NCI-H2171 (cell line): ENCODE results near the gene SLC18A3.

Experiments used
- DNase-seq: peaks from one replicate; lab custom pipeline; 2025; lab: John Stamatoyannopoulos, UW

Gene SLC18A3

DNA sequence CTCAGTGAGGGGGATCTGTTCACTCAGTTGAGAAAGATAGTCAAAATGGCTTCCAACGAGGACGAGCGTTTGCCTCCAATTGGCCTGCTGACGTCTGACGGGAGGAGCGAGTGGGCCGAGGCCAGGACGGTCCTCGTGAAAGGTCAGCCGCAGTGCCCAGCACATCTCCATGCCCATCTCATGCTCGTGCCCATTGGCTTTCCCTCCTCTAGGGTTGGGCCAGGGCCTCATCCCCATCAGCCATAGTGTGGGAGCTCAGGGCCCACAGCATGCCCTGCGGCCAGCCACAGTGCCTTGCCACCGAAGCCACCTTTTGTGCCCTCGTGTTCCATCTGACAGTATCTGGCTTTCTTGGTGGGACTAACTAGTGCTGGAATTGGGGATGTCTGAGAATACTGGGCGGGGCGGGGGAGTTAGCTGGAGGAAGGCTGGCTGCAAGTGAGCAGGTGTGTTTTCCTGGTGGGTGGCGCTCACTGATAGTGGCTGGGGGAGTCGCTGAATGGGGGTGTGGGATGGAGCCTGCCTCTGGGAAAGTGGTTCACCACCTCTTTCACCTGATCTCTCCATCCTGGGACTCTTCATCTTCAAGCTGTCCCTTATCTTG is 17.6 kb downstream of the SLC18A3 start:
- no peak for DNase-seq

DNA sequence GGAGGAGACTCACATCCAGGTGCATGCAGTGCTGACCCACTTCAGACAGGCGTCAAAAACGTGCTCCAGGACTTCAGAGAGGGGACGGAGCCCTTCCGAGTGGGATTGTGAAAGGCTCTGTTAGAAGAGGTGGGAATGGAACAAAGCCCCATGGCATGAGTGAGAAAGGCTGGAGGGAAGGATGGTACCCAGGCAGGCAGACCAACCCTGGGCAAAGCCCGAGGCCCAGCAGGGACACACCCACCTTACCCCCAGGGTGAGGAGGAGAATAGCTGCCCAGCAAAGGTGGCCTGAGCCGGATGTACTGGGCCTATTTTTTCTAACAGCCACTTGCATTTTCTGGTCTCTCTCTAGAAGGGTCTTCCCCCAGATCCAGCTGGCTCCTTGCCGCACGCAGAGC is 18.5 kb downstream of the SLC18A3 start:
- DNase-seq, result no peak

DNA sequence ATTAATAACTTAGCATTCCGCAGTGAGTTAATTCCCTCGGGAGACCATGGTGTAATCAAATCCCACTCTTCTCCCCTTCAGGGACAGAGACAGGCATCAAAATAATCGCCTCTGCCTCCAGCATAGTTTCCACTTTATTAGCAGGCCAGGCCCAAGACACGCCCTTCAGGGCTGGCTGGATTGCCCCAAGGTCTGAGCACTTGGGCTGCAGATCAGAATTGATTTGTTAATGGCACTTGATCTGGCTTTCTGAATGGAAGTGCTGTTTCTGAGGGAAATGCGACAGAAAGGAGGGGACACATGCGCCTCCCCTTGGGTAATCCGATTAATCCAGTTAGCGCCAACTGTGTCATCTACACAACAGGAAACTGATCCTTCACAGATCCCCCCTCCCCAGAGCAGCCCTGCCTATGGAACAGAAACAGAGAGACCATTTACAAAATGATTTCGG is 19.3 kb downstream of the SLC18A3 start:
- peak; percentile 0 for DNase-seq

DNA sequence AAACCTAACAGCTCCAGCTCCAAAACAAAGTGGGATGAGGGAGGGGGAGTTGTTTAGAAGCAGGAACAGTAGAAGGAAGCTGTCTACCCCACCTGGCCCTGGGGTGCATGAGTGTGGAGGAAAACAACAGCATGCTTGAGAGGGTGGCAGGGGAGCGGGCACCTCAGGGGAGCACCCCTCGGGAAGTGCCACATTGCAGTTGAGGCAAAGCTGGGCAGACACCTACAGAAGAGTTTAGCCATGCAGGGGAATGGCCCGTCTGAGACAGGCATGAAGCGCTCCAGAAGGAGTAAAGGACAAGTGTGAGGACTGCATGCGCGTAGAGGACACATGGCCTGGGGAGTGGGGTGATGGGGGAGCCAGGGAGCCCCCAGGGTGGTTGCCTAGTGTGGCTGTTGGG is 21.9 kb downstream of the SLC18A3 start:
- DNase-seq, result no peak

DNA sequence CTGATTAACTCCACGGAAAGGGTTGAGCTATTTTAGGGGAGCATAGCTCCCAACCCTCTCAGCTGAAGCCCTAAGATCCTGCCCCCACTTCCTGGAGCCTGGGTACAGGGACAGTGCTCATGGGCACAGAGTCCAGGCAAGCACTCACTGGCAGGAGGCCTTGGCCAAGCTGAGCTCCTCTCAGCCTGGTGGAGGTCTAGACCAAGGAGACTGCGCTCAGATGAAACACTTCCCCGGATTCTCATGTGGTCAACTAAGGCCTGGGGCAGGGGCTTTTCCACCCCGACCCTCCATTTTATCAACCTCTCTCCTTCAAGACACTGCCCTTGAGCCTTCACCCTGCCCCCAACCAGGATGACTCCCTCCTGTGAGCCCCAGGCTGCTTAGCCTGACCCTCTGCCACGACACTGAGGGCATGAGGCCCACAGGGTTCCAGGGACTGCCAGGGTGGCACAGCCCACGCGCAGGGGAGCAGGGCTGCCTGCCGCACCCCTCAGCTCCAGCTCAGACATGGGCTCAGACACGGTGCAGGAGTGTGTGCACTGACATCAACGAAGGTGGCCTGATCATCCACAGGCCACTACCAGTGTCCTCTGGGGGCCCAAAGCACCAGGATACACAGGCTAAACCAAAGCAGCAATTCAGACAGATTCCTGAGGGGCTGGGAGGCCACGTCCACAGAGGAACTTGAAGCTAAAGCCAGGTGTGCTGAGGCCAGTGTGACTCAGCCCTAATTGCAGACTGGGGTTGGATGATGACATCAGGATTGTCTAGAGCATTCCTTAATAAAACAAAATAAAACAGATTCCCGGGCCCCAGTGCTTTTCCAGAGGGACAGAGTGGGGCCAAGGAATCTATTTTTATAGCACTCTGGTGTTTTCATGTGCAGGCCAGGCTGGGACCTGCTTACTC is 22.6 kb downstream of the SLC18A3 start:
- no peak for DNase-seq

DNA sequence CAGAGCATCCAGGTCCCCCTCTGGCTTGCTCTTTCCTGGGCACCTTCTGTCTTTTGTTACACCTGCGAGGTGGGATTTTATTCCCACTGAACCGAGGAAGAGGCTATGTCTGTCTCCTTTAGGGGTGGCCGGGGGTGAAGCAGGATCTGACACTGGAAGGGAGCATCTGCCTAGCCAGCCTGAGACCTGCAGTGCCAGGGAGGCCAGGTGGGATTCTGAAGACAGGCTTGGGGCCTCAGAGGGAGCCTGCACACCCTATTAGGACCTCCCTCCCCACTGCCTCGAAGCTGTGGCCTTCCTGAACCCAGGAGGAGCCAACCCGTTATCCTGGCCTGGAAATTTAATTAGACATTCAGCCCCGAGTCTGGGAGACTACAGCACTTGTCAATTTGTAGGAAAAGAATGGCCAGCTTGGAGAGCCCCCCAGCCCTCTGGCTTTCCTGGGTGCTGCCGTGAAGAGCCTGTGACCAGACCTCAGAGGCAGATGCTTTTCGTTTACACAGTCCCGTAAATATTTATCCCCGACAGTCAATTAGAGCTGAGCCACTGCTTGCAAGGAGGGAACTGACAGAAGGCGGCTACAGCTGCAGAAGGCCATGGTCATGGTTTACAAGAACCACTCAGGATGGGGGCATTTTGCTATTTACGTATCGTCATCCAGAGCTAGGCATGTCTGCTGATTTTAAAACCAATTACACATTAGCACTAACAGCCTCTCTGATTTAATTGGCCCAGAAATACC is 23.4 kb downstream of the SLC18A3 start:
- DNase-seq, result peak; percentile 45

DNA sequence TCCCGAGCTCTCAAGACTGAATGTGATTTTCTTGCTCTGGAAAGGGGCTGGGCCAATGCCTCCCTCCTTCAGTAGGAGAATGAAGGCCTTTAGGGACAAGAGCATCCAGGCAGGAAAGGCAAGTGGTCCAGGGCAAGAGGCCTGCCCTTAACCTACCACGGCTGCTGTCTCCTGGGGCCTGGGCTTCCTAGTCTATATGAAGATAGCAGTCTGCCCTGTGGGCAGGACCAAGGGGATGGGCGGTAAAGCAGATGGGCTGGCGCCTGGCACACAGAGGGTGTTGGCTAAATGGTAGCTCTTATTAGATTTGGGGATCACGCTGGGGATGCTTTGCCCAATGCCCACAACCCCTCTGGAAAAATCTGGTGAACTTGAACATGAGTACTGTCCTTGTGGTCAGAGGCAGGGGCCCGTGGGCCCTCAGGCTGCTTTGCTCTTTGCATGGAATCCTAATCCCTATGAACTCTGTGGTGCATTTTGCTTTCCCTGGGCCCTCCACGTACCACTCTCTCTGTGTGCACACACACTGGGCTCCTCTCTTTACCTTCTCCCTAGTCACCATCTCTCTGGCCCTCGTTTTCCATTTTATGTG is 24.1 kb downstream of the SLC18A3 start:
- DNase-seq, result no peak

DNA sequence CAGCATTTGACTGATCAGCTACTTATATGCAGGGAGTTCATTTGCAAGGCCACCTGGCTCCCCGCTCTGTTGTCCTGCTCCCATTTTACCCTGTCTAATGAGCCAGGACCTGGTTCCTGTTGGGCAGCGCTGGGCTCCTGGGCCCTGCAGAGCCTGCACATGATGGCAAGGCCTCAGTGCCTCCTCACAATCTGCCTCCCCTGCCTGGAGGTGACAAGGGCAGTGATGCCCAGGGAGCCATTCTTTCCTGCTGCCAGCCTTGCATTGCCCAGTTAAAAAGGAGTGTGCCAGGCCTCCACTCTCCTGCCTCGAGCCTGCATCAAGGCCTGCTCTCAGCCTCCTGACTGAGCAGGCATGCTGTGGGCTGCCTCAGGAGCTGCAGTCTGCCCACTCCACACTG is 32.2 kb downstream of the SLC18A3 start:
- no peak for DNase-seq

DNA sequence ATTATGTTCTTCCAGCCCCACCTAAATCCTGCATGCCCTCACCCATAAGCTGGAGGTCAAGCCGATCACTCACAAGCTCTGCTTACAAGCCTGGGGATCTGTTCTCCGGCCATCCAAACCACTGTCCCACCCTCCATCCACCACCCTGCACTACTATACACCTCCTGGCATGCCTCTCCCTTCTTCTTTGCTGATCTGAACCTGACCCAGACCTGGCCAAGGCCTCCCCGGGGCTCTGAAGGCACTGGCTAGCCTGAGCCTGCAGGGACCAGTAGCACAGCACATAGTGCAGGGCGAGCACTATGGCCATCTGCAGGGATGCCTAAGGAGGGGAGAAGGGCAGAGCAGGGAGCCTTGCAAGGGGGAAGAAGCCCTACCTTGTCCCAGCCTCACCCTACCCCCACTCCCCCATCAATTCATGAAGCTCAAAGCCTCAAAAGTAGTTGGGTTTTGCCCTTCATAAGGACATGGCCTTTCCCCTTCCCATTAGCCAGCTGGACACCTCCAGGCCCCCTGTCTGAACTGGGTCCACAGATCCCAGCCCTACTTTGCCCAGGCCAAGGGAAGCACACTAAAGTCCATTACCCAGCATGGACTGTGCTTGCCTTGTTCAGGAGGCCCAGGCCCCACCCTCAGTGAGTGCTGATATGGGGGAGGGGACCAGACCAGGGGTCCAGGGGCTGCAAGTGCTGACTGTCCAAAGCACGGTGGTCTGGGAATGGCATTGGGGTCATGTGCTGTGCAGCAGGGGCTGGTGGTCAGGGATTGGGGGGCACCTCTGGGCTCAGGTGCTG is 33.3 kb downstream of the SLC18A3 start:
- no peak for DNase-seq

DNA sequence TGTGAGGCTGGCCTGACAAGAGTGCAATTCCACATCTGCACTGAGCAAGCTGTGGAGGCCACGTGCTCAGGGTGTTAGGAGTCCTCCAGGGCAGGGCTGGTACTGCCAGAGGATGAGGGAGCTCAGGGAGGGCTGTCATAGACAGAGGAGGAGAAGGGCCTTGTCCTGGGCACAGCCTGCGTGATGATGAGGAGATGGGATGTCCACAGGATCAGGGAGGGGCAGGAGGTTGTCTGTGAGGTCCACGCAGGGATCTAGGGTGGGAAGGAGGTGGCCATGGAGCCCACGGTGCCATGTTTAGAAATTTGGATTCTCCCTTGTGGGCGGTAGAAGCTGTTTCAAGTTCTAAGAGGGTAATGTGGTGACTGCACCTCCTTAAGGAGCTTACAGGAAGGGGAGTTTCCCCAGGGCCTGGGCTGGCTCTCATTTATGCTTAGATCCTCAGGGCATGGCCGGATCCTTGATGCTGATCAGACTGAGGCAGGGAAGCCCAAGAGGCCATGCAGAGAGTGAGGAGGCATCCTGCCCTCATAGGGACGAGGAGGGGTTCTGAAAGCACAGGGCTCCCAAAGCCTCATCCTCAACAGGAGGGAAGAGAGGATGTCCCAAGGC is 34.0 kb downstream of the SLC18A3 start:
- DNase-seq, result no peak

DNA sequence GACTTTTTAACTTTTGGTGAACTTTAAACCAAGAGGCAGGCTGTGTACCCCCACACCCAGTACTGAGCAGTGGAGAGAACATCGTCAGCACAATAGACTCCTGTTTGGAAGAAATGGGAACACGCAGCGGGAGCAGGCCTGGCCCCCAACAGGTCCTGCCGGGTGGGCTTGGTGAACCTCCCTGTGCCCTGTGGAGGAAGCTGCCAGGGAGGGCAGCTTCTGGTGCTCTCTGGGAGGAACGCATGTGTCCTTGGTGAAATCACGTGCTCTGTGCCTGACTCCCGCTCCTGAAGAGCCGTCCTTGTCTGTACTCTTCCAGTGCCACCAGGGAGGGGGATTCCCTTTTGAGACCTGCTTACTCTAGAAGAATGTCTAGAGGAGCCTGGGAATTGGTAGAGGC is 35.3 kb downstream of the SLC18A3 start:
- DNase-seq, result no peak

DNA sequence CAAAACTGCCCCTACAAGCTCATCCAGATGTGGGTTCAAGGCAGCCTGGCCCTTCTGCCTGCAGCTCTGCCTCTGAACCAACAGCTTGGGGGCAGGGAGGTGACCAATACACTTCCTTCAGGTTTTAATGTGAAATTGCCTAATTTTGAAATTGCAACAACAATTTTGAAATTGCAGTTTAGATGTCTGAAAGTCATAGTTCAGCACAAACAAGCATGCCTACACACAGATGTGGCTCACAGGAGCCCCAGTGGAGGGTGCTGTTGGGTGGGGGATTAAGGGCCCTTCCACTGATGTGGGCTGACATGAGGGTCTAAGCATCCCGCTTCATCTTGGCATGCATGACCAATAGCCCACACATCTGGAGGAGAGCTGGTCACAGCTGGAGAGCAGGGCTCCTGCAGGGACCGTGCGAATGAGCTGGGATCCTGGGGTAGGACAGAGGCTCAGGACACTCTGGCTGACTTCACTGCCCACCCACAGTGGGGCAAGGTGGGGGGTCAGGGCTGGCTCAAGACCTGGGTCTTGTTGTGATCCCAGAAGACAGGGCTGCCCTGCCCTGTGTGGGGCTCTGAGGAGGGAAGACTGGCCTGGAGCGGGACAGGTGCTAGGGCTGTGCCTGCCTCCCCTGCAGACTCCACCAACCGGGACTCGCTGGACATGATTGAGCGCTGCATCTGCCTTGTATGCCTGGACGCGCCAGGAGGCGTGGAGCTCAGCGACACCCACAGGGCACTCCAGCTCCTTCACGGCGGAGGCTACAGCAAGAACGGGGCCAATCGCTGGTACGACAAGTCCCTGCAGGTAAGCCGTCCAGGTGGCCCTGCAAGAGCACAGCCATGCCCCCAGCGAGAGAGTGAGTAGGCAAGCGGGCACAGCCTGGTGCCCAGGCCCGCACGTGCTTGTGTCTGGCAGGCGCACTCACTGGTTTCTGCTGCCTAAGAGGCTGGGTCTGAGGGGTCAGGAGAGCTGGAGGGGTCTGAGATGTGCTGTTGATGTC is 36.1 kb downstream of the SLC18A3 start:
- no peak for DNase-seq

DNA sequence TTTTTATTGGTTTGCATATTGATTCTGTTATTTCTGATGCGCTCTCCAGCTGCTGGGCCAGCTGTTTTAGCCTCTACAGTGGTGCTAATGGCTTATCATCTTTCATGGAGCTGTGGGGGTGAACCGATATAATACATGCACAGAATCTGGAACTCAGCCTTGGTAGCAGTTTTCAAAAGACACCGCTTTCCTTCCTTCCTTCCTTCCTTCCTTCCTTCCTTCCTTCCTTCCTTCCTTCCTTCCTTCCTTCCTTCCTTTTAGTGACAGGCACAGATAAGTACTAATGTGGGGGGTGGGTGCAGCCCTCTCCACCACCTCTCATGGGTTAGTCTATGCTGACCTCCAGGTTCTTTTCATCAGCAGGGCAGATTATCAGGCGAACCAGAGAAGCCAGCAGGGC is 37.4 kb downstream of the SLC18A3 start:
- DNase-seq, result no peak

DNA sequence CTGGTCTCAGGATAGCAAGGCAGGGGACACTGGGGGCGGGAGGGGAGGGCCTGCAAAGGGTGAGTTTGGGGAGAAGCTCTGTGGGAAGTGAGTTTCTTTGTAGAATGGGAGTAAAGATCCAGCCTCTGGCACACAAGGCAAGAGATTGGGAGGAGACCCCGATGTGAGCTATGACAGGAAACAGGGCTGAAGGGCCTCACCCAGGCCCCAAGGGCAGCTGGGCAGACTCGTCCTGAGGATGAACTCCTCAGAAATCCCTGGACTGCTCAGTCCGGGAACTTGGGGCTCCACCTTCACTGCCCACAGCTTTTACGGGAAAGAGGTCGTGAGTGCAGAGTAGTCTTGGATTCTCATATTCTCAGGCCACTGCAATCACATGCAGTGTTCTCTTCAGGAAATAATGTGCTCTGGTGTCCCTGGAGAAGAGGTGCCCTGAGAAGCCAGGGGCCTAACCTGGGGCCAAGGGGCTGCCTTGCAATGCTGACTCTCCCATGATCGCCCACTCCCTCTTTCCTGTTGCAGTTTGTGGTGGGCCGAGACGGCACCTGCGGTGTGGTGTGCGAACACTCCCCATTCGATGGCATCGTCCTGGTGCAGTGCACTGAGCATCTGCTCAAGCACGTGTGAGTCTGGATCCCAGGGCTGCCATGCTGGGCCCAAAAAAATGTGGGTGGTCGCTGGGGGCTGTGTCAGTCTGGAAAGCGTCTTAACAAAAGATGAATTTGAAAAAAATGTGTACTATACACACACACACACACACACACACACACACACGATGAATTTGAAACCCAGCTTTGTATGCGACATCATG is 38.1 kb downstream of the SLC18A3 start:
- DNase-seq, result no peak

DNA sequence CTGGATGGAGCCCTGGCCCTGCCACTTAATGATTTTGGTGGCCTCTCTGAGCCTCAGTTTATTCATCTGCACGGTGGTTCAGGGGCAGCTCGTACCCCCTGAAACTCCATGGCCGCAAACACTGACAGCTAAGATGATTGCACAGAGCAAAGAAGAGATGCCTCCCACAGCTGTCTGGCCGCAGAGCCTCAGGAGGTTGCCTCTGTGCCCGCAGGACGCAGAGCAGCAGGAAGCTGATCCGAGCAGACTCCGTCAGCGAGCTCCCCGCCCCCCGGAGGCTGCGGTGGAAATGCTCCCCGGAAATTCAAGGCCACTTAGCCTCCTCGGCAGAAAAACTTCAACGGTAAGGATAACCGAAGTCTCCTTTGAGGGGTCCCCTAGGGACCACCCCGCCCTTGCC is 39.2 kb downstream of the SLC18A3 start:
- DNase-seq, result no peak

DNA sequence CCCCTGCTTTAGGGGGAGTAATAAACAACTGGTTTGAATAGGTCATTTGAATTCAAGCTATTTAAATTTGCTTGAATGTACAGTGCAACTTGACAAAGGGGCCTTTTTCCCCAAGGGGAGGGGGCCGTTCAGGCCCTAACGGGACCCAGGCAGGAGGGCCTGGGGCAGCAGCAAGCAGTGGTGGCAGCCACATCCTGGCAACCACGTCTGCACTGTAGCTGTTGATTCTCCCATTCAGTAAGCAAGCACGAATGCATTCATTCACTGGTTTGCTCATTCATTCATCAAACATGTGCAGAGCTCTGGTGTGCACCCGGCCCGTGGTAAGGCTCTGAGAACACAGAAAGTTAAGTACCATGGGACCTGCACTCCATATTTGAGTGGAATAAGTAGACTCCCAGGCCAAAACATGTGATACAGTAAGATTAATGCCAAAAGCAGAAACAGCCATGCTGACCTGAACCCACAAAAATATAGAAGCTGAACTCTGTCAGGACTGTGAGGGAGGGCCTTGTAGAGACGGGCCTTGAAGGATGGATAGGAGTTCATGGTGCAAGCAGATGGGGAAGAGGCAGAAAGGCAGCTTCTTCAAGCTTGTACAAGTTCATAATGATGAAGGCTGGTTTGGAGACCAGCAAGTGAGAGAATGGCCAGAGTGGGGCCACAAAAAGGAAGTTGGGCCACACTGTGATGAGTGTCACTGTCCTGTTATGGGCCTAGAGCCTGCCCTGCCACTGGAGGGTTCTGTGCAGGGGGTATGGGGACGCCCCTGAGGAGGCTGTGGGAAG is 40.0 kb downstream of the SLC18A3 start:
- no peak for DNase-seq

DNA sequence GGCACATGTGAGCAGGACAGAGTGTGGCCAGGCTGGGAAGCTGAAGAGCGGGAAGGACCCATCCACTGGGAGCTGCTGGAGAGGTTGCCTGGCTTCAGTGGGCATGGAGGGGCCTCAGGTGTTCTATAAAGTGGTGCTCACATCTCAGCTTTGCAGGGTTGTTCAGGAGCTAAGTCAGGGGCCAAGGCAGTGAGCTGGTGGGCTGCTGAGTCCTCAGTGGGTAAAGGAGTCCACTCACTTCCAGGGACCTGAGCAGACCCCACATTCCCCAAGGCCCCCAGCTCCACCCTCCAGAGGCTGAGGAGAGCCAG is 40.6 kb downstream of the SLC18A3 start:
- DNase-seq, result no peak

DNA sequence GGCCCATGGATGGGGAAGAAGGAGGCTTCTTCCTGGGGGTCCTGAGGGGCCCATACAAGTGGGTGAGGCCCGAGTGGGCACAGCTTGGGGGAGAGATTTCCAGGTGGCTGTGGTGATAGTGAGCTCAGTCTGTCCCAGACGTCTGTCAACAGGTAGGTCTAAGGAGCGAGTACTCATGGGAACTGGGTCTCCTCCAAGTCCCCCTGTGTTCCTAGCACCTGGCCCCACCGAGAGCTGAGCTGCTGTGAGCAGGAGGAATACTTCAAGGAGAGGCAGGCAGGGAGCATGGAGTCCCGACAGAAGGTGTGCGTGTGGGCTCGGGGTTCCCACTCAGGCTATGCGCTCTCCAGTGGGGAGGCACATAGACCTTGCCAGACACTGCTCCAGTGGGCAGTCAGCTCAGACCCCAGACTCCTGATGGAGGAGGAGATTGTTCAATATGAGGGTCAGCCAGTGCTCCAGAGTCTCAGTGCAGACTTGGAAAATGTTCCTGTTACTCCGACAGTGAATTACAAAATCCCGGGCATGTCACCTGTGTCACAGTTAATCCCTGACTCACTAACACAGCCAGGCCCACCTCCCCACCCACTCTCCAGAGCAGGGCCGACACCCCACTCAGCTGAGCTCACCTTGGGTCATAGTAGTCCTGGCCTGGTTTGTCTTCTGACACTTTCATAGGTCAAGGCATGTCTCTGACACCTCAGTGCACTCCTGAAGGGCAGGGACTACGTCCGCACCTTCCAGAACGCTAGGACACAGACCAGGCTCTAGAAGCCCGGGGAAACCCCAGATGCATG is 41.1 kb downstream of the SLC18A3 start:
- DNase-seq, result no peak
